ENCODE data around the gene LRRC7.

LRRC7 gene

GRCh38 chr1:69967245-69967766, 399.6 kb downstream of the LRRC7 start:
- no peak for DNase-seq

DNA sequence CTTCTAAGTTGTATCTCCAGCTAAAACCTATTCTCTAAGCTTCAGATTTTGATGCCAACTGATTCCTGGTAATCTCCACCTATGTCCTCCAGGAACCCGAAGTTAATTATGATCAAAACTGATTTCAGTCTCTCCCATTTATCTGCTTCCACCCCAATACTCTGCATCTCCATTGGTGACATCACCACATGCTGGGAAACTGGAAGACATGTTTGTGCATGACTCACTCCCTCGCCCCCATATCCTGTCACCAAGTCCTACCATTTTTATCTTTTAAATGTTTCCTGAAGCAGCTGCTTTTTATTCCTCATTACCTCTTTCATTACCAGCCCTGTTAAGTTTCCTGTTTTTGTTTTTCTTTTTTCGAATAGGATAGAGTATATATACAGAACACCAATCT, 409.2 kb downstream of the LRRC7 start:
- DNase-seq = no peak

DNA sequence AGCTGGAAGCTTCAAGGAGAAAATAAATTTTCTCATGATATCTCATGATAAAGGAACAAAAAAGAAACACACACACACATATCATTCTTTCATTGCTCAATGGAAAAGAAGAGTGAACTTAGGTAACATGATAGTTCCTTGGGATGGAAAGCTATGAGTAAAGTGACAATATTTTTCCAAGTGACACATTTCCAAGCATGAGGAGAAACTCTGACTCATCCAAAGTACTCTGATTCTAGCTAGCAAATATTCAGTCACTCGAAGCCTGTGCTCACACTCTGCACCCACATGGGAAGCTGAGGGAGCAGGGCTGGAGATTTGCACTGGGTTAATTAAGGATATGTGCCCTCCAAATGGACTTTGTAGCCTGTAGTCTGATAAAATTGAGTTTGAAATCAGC, 415.3 kb downstream of the LRRC7 start:
- no peak for DNase-seq

DNA sequence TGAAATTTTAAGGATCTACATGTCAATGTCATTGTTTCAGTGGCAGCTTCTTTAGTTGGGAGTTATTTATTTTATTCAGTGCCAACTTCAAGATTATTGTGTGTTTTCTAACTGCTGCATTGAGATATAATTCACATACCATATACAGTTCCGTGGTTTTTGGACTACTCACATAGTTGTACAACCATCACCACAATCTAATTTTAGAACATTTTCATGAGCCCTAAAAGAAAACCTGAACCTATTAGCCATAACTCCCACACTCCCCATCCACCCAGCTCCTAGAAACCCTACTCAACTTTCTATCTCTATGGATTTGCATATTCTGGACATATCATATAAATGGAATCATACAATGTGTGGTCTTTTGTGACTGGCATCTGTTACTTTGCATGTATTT, 417.7 kb downstream of the LRRC7 start:
- no peak for DNase-seq

- DNase-seq = no peak
Observed at GRCh38 chr1:69985901-69986439, 418.2 kb downstream of the LRRC7 start.

GRCh38 chr1:69987881-69988280, 420.2 kb downstream of the LRRC7 start:
- no peak for DNase-seq

DNA sequence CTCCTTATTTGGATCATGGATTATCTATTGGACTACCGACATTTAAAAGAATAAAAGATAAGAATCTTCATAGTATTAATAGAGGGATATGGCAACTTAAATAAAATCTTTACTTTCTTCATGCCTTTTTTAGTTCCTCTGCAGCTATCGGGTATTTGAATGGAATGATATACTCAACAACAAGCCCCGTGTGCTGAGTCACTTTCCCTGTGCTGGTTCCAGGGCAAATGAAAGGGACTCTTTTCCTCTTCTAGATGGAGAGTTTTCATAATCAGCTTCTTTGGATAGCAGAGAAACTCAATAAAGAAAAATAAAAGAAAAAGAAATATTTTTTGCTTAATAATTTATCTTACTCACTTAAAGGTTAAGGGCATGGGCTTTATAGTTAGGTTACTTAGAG, 423.9 kb downstream of the LRRC7 start:
- DNase-seq = no peak

- no peak for DNase-seq
Observed at GRCh38 chr1:69992594-69992993, 424.9 kb downstream of the LRRC7 start.

- DNase-seq = peak; percentile 8
Observed at GRCh38 chr1:69993810-69994209, 426.1 kb downstream of the LRRC7 start.

DNA sequence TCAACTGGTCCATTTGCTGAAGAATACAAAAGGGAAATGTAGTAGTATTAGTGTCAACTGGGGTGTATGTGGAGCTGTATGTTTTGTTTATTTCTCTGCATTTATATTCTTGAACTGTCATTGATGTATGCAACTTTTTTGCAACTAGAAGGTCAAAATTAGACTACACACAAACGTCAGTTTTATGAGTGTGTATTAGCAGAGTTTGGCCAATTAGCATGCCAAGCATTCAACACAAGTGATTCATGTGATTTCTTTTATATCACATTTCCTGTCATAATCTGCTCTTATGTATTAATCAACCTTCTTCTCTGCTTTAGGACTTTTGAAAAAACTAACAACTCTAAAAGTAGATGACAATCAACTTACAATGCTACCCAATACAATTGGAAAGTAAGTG, 426.5 kb downstream of the LRRC7 start:
- no peak for DNase-seq

DNA sequence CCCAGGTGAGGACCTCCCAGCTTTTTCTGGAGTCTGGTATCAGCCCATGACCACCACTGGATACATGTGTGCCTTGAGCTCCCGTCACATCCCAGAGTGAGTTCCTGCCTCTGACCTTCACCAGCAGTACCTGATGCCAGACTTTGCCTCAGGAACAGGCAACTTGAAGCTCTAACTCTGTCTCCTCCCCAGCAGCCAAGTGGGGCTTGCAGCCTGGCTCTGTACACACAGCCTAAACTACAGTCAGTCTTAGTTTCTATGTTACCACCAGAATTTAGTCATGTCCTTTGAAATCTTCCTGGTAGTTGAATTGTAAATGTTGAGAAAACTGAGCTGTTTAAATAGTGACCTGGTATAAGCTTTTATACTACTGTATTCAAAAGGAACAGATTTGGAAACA, 431.1 kb downstream of the LRRC7 start:
- DNase-seq = no peak

- DNase-seq = no peak
Observed at GRCh38 chr1:70003211-70003908, 435.6 kb downstream of the LRRC7 start.

GRCh38 chr1:70005386-70006034, 437.8 kb downstream of the LRRC7 start:
- no peak for DNase-seq

DNA sequence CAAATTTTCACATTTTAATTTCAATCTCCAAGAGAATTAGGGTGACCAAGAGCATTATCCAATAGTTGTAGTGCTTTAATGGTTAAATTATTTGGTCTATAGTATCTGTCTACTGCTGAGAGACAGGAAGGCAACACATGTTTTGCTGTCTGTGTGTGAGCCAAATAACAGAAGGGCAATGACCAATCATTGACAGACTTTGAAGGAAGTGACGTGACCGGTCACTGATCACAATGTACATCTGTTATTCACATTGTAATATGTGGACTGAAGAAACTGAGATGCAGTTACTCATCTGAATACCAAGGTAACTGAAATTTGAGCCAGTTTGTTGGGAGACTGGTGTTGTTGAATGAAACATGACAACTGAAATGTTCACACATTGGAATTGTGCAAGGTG, 440.9 kb downstream of the LRRC7 start:
- DNase-seq = no peak

- no peak for DNase-seq
Observed at GRCh38 chr1:70017770-70018169, 450.0 kb downstream of the LRRC7 start.

GRCh38 chr1:70024272-70024671, 456.6 kb downstream of the LRRC7 start:
- DNase-seq = no peak

GRCh38 chr1:70025052-70025451, 457.3 kb downstream of the LRRC7 start:
- no peak for DNase-seq

- DNase-seq = no peak
Observed at GRCh38 chr1:70025846-70026245, 458.1 kb downstream of the LRRC7 start.

DNA sequence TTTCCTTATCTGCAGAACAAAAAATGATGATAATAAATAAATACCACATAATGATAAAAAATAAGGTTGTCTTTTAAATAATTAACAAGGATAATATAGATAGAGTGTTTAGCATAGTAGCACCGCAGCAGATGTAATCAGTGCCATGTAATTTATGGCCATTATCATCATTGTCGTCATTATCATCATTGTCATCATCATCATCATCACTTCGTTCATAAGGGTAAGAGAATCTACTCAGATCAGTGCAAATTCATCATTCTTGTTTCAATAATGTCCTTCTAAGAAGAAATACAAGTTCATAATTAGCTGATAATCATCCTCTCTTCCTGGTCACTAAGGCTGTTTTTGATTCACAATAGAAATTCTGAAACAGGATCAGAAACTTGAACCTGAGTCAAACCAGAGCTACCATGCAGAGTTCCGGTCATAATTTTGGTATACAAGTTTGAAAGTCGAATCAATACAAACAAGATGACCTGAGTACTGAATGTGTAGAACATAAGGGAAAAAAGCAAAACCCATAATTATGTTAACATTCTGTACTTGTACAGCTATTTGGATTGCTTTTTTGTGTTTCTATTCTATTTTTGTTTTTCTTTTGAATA, 465.6 kb downstream of the LRRC7 start:
- no peak for DNase-seq

GRCh38 chr1:70033936-70034335, 466.2 kb downstream of the LRRC7 start:
- no peak for DNase-seq

GRCh38 chr1:70034403-70034802, 466.7 kb downstream of the LRRC7 start:
- no peak for DNase-seq

- no peak for DNase-seq
Observed at GRCh38 chr1:70038025-70038424, 470.3 kb downstream of the LRRC7 start.

- no peak for DNase-seq
Observed at GRCh38 chr1:70039485-70039884, 471.8 kb downstream of the LRRC7 start.

Measured in right kidney (tissue), 1 donor.